Measurements from ENCODE around the gene DQX1.

Gene DQX1

DNA sequence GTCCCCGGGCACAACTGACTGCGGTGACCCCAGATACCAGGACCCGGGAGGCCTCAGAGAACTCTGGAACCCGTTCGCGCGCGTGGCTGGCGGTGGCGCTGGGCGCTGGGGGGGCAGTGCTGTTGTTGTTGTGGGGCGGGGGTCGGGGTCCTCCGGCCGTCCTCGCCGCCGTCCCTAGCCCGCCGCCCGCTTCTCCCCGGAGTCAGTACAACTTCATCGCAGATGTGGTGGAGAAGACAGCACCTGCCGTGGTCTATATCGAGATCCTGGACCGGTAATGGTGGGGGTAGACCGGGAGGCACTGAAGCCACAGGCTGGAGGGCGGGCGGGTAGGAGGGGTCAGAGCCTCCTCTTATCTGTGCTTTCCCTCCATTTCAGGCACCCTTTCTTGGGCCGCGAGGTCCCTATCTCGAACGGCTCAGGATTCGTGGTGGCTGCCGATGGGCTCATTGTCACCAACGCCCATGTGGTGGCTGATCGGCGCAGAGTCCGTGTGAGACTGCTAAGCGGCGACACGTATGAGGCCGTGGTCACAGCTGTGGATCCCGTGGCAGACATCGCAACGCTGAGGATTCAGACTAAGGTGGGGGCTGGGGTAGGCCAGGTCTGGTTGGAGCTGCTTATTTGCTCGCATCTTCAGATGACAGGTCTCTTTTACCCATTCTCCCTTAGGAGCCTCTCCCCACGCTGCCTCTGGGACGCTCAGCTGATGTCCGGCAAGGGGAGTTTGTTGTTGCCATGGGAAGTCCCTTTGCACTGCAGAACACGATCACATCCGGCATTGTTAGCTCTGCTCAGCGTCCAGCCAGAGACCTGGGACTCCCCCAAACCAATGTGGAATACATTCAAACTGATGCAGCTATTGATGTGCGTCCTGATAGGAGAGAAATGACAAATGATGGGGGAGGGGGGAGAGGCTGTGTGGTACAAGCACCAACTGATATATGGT, 4.5 kb upstream of the DQX1 start:
- DNase-seq, result peak; percentile 42

DNA sequence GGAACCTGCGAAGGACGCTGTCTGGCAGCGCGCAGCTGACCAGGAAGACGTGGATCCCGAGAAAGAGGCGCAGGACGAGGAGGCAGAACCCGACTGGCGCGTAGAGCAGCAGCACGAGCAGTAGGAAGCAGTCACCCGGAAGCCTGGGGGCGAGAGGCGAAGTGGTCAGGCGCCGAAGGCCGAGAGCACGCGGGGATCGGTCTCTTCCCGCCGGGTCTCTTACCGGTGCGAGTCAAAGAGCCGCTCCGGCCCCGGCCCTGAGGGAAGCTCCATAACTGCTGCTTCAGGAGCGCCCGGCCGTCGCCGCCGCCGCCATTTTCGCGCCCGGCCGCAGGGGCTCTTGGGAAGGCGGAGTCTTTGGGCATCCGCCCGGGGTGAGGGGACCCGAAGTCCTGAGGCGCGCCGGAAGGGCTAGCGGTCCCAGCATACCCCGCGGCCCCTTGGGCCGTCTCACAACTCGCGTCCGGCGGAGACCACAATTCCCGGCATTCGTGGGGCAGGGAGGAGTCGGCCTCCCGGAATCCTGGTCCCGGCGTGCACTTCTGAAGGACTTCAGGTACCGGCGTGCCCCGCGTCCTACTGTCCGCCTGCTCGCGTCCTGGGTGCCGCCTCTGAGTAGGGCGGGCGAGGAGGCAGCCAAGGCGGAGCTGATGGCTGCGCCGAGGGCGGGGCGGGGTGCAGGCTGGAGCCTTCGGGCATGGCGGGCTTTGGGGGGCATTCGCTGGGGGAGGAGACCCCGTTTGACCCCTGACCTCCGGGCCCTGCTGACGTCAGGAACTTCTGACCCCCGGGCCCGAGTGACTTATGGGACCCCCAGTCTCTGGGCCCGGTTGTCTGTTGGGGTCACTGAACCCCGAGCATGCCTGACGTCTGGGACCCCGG, 3.6 kb upstream of the DQX1 start, which contains the start of the genes AUP1 and HTRA2:
Gene AUP1, minus strand, starts transcription at position 350 of the 882 bp plus-strand sequence. Its CDS starts 77 bp downstream, at position 273.
Gene HTRA2, plus strand, starts transcription at position 577 of the 882 bp plus-strand sequence. Its CDS starts 74 bp downstream, at position 651.
- DNase-seq, result peak; percentile 81

DNA sequence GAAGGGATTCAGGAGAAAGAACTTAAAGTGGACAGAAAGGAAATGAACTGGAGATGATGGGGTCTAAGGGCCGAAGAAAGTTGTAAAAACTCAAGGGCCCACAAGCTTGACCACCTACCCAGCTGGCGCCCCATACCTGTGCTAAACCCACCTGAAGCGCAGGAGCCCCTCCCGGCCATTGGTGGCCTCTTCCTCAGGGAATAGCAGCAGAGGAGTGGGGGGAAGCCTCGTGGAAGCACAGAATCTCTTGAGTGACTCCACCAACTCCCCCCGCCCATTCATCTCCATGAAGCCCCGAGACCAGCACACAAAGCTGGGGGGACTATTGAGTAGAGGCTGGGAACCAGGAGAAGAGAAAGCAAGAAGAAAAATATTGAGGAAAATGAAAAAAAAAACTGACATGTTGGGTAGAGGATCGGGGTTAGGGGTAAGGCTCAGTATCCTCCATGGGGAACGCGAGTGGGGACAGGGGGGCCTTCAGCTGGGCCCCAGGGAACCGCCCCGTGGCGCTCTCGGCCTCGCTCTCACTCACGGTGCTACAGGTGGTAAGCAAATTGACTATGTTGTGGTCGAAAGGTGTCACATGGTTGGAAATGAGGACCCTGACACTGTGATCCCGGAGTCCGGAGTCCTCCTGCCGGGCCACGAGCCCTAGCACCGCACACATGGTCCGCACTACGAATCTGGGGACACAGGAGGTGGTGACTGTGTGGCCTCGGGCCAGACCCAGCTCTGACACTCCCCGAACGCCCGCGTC, 2.7 kb upstream of the DQX1 start:
- DNase-seq, result no peak

DNA sequence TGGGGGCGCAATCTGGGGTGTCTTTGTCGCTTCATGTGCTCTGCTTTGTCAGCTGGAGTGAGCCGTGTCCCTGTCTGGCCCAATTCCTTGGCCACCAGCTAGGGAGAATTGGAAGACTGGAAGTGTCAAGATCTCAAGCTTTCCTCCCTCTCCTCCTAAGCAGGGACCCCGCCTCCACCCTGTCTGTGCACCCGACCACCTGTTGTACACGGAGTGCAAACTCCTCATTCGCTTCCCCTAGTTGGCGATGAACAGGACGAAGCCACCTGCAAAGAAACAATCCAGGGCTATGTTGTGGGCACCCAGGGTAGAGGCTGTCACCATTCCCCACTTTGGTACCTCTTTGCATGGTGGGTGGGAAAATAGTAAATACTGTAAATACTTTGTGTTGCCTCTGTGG, 1.7 kb upstream of the DQX1 start:
- no peak for DNase-seq

DNA sequence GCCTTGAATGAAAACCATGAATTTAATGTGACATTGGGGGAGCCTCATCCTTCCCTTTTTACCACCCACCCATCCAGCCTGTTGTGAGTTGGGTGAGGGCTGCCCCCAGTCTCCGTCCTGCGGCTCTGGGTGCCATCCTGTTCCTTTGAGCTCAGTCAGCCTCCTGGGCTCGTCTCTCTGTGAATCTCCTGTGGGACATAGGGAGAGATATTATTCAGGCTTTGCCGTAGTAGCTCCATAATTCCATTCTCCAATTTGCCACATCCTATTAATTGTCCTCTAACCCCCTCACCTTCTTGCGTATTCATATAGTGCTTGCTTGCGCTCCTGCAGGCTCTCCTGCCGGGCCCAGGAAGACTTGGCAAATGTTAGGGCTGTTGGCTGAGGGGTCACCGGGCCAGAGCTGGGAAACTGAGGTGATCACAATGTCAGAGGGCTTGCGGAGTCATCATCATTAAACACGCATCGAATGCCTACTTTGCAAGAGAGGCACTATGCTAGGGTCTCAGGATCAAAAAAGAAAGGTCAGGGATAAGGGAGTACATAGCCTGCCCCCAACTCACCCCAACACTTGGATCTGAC, 709 bp upstream of the DQX1 start:
- no peak for DNase-seq

DNA sequence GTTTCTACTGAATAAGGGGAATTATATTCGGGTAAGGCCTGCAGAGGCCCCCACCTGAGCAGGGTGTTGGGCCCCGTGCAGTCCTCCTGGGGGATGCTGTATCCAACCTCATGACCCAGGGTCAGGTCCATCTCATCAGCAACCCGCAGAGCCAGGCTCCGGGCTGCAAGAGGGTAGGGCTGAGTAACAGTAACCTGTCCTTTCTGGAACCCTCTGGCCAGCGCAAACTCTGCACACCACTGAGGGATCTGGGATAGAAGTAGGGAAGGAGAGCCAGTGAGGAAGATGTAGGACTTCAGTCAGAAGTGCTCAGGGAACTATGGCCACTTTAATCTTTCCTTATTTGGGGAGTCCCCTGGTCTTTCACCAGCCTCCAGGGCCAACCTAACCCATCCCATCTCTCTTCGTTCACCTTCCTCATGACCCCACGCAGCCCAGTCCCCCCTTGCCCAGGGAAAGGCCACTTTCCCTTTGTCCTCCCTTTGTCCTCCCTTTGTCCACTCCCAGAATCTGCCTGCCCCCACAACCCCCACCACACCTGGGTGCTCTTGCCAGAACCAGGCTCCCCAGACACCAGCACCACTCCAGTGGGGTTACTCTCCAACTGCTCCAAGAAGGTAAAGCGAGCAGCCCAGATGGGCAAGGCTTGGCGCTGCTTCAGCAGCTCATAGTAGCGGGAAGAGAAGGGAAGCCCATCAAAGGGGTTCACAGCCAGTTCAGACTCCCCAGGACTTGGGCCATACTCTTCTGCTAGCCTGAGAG, 895 bp downstream of the DQX1 start:
- DNase-seq, result no peak

DNA sequence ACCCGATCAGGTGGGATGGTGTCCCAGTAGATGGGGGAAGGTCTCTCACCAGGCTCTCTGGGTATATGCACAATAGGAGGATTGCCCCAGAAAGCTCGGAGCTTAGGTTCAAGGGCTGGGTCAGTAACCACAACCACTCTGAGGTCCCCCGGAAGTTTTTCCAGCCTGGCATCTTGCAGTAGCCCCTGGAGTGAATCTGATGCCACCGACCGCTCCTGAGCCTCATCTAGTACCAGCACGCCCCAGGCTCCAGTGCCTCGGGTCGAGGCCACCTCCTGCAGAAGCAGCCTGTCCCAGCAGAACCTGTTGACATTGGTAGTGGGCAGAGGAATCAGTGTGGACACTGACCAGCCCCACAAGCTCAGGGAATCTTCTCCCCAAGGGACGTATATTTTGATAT, 2.0 kb downstream of the DQX1 start:
- no peak for DNase-seq

DNA sequence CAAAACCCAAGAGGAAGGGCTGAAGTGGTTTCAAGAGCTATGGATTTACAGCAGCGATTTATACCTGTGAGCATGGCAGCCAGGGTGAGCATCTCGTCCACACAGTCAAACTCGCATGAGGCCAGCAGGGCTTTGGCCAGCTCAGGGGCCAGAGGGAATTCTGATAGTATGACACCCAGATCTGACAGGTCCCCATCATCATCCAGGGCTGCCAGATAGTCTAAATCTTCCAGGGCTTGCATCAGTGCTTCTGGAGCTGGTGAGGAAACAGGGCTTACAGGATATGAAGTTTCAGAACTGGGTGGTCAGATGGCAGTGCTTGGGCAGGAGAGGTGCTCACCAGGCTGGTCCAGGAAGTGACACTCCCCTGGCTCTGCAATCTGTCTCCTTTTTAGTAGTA, 3.5 kb downstream of the DQX1 start:
- DNase-seq, result no peak

DNA sequence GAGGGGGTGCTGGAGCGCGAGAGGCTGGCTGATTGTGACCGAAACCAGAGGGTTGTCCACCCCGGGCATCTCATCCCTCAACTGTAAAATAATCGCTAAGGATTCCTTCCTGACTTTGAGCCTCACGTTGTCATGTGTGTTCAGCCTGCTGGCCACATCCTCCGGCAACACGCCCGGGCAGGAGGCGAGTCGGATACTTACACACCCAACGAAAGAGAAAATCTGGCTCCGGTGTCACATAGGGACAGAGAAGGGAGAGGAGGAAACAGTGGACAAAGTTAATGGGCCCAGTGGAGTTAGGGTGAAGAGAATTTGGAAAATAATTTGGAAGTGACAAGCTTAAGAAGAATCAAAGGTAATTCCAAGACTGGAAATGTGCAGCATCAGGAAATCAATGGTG, 9.4 kb downstream of the DQX1 start:
- no peak for DNase-seq

DNA sequence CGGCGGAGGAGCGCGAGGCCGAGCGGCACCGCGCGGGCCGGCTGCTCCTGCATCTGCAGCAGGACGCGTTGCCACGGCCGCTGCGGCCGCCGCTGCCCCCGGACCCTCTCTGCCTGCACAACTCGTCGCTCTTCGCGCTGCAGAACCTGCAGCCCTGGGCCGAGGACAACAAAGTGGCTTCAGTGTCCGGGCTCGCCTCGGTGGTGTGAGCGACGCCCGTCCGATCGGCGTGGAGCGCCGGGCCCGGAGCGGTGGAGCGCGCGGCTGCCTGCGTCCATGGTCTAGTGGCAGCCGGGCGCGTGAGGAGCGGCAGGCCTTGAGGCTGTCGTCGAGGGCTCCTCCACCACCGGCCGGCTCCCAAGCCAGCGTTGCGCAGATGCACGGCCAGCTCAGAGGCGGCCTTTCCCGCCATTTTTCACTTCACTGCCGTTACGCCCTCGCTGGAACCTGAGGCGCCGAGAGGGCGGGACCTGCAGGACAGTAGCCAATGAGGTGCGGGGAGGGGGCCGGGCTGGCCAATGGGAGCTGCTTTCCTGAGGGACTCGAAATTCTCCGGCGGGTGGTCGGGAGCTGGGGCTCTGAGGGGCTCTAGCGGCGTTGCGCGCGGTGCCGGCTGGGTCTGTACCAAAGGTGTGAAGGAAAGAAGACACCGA, 9.9 kb downstream of the DQX1 start:
- DNase-seq, result peak; percentile 63

DNA sequence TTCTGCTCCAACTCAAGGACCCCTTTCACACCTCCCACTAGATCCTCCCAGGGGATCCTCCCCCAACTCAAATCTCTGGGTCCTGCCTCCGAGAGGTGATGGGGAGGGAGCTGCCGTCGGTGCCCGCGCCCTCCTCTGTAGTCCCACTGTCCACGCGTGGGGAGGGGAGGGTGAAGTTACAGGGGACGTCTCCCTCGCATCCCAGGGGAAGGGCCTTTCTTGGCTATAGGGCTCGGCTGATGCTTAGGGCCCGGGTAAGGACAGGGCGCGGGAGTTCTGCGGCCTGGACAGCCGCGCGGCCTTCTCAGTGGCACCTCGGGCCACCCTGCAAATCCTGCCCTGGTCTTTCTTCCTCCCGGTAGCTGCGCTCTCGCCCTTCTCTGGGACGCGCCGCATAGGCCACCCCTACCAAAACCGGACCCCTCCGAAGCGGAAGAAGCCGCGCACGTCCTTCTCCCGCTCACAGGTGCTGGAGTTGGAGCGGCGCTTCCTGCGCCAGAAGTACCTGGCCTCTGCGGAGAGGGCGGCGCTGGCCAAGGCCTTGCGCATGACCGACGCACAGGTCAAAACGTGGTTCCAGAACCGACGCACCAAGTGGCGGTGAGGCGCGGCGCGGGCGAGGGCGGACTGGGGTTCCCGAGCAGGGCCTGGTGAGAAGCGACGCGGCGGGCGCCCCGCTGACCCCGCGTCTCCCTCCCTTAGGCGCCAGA, 10.6 kb downstream of the DQX1 start:
- no peak for DNase-seq

DNA sequence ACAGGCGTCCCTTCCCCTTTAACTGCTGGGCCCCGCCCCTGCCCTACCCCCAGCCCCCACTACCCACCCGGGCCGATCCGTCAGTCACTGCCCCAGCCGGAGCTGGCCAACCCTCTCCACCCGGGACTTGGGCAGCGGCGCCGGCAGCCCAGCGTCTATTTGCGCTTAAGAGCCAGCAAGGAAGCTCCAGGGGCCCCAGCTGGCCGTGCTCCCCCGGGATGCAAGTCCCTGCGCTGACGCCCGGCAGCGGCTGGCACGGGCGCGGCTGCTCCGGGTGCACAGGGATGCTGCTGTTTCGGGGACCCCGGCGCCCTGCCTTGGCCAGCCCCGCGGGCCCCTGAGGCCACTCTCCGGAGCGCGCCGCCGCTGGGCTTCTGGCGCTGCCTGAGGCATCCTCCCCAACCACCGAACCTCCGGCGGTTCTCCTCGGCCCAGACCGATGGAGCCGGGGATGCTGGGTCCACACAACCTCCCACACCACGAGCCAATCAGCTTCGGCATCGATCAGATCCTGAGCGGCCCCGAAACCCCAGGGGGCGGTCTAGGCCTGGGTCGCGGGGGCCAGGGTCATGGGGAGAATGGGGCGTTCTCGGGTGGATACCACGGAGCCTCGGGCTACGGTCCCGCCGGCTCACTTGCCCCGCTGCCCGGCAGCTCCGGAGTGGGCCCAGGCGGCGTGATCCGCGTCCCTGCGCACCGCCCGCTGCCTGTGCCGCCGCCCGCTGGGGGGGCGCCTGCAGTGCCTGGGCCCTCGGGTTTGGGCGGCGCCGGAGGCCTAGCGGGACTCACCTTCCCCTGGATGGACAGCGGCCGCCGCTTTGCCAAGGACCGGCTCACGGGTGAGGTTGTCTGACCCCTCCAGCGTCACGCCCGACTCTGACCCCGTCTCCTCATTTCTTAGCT, 11.4 kb downstream of the DQX1 start, which contains the start of gene TLX2:
Gene TLX2, plus strand, starts transcription at position 83 of the 903 bp plus-strand sequence. Its CDS starts 357 bp downstream, at position 440.
- no peak for DNase-seq

DNA sequence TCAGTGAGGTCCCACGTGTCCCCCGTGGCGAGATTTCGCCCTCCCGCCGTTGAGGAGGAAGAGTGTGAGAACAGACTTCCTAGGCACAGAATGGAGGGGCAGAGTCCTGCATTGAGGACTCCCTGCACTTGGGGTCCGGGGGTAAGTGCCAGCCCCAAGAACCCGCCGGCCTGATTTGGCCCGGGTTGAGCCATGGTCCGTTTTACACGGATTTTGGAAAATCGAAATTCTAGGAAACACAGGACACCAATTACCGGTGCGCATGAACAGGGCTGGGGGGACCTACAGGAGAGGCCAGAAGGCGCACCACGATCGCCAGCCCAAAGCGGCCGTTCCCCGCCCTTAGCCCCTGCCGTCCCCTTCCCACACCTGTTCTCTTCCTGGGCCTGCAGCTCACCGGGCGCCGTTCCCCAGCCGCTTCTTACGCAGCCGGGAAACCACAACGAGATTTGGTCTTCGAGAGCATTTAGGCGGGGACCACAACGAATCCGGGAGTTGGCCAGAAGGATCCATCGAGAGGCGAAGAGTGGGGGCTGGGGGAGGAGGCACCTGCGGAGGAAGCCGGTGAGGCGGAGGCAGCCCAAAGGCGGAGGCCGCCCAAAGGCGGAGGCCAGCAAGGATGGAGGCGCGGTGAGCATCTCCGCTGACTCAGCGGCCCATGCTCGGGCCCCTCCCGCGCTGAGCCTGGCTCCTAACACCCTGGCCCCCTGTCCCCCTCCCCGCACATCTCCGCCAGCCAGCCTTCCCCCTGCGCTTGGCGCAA, 12.2 kb downstream of the DQX1 start:
- DNase-seq, result no peak

DNA sequence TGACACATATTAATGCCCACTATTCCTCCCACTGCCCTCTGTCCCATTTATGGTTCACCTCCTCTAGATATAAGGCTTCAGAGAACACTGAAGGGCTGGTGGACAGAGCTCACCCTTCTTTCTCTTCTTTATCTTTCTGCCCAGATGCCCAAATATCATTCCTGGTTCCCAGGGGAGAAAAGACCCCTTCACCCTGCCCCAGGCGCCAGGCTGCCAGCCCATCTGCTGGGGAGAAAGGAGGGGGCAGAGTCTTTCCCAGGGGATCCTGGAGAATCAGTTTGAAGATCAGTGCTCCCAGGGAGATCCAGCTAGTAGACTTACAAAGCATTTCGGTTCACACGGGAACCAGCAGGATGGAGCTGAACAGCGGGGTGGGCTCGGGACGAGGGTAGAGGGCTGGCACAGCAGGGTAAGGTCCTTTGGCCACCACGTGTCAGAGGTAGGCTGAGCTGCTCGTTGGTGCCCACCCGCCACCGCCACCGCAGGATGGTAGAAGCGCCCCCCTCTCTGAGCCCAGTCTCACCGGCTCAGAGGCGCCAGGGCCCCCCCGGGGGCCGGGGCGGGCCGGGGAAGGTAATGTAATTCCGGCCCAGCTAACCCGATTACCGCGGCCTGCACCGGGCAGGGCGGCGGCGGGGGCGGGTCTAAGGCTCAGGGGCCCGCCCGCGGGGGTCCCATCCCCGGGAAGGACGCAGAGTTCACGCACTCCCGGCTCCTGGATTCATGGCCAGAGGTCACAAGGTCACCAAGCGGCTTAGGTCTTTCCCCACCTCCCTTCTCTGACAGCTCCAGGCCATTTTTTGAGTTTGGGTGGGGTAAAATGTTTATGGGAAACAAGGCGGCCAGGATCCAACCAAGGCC, 13.1 kb downstream of the DQX1 start:
- no peak for DNase-seq

DNA sequence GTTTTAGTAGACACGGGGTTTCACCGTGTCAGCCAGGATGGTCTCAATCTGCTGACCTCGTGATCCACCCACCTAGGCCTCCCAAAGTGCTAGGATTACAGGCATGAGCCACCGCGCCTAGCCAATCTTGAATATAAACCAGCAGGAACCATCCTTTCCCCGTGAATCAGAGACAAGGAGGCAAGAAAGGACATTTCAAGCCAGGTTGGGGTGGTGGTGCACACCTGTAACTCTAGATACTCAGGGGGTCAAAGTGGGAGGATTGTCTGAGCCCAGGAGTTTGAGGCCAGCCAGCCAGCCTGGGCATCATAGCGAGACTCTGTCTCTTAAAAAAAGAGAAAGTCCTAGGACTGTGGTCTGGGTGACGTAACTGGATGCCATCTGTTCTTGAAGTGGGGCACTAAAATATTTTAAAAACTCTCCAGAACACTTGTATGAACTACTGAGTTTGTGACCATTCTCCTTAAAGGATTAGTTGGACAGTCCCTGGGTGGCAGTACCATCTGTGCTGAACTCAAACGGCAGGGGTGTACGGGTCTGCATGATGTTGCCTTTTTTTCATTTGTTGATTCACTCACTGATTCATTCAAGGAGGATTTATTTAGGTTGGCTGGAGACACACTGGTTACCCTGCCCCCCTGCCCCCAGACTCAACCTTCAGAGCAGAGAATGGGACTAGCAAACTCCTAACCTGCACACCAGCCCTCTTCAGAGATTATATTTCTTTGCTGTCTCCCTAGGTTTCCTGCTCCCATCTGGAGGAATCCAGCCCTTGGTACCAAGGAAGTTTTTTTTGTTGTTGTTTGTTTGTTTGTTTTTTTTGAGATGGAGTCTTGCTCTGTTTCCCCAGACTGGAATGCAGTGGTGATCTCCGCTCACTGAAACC, 14.7 kb downstream of the DQX1 start:
- DNase-seq, result no peak

DNA sequence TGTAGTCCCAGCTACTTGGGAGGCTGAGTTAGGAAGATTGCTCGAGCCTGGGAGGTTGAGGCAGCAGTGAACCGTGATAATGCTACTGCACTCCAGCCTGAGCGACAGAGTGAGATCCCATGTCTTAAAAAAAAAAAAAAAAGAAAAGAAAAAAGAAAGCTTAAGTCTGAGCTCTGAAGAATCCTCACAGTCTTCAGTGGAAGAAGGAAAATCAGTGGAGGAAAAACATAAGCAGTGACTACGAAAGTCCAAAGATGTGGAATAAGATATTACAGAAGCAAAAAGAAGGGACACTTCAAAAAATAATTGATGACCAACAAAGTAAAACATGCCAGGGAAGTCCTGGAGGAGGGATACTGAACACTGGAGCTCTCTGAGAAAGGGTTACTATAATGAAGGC, 15.8 kb downstream of the DQX1 start:
- no peak for DNase-seq

All from activated gamma-delta T cell treated with Interleukin-2 at 50 U/mL for 16 hours (primary cell).